Hematopoietic multipotent progenitor cell treated with erythropoietin and hydrocortisone succinate and interleukin-3 and kit ligand, for 6 days (in vitro differentiated cells): ENCODE measurements around the gene NRXN2.
"Not testable (repeated sequence)": the region's sequence is repeated elsewhere in the genome, so short reads cannot be mapped to it uniquely, and the experiment has no call there.

Experiments
- DNase-seq: peaks from one replicate; pipeline ENCODE4 v3.0.0-alpha.2; 2015

Gene NRXN2

GRCh38 chr11:64665411-64665821, 57.6 kb downstream of the NRXN2 start:
- peak; percentile 49 for DNase-seq

GRCh38 chr11:64664236-64664870, 58.6 kb downstream of the NRXN2 start:
- DNase-seq = not testable (repeated sequence)

- DNase-seq = no peak
These were observed 59.3 kb downstream of the NRXN2 start for GRCh38 chr11:64663656-64664055.

GRCh38 chr11:64661614-64662013, 61.4 kb downstream of the NRXN2 start:
- DNase-seq = no peak

GRCh38 chr11:64661146-64661545, 61.9 kb downstream of the NRXN2 start:
- DNase-seq = no peak

GRCh38 chr11:64660706-64661105, 62.3 kb downstream of the NRXN2 start:
- DNase-seq = no peak

- no peak for DNase-seq
These were observed 62.8 kb downstream of the NRXN2 start for GRCh38 chr11:64660205-64660604.

GRCh38 chr11:64659417-64660144, 63.4 kb downstream of the NRXN2 start:
- DNase-seq = no peak

GRCh38 chr11:64658265-64658664, 64.7 kb downstream of the NRXN2 start:
- no peak for DNase-seq

GRCh38 chr11:64656862-64657261, 66.1 kb downstream of the NRXN2 start:
- DNase-seq = no peak

GRCh38 chr11:64655941-64656601, 66.9 kb downstream of the NRXN2 start:
- no peak for DNase-seq

GRCh38 chr11:64654958-64655541, 67.9 kb downstream of the NRXN2 start:
- DNase-seq = peak; percentile 56

GRCh38 chr11:64654439-64654838, 68.6 kb downstream of the NRXN2 start:
- DNase-seq = no peak

GRCh38 chr11:64653388-64653973, 69.5 kb downstream of the NRXN2 start:
- no peak for DNase-seq

GRCh38 chr11:64652586-64653387, 70.2 kb downstream of the NRXN2 start:
- peak; percentile 86 for DNase-seq

- peak; percentile 71 for DNase-seq
These were observed 72.0 kb downstream of the NRXN2 start for GRCh38 chr11:64650923-64651523.

GRCh38 chr11:64649291-64649697, 73.7 kb downstream of the NRXN2 start:
- peak; percentile 74 for DNase-seq

GRCh38 chr11:64648551-64648950, 74.4 kb downstream of the NRXN2 start:
- no peak for DNase-seq

- no peak for DNase-seq
These were observed 75.8 kb downstream of the NRXN2 start for GRCh38 chr11:64647019-64647779.

GRCh38 chr11:64644647-64645275, 78.2 kb downstream of the NRXN2 start:
- DNase-seq = peak; percentile 58
